OCI-M1 (cell line): ENCODE results near the gene SLC4A4.

Experiments
- DNase-seq: peaks from one replicate; lab custom pipeline; 2025; lab: John Stamatoyannopoulos, UW

SLC4A4 gene

DNA sequence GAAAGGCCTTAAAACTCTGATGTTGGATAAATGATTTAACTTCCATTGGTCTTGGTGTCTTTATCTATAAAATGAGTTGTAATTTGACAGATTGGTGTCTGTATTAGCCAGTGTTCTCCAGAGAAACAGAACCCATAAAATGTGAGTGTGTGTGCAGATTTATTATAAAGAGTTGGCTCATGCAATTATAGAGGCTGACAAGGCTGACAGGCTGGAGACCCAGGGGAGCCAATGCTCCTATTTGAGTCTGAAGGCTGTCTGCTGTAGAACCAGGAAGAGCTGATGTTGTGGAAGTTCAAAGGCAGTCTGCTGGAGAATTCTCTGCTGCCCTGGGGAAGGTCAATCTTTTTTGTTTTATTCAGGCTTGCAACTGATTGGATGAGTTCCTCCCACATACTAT is 131.7 kb downstream of the SLC4A4 start:
- DNase-seq = no peak

- no peak for DNase-seq
Measured at GRCh38 chr4:71472946-71473345, 134.1 kb downstream of the SLC4A4 start.

DNA sequence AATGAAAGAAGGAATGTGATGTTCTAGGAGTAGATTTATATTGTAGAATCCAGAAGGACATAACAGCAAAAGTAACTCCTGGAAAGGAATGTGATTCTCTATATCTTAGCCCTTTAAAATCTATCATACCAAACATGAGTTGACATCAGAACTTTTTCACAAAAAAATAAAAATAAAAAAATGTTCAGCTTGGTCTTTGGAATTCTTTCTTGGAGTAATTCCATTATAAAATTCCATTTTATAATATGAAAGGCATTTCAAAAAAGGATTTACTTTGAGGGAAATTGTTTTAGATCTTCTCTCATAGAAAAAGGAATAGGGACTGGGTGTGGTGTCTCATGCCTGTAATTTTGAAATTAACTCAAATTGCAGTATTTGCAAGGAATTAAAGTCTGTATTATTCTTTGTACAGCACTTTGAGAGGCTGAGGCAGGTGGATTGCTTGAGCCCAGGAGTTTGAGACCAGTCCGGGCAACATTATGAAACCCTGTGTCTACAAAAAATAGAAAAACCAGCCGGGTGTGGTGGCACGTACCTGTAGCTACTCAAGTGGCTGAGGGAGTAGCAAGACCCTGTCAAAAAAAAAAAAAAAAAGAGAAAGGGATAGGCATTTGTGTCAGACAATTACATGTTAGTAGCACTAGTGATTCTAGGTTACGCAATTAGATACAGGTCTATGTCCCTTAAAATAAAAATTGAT is 134.9 kb downstream of the SLC4A4 start:
- no peak for DNase-seq

DNA sequence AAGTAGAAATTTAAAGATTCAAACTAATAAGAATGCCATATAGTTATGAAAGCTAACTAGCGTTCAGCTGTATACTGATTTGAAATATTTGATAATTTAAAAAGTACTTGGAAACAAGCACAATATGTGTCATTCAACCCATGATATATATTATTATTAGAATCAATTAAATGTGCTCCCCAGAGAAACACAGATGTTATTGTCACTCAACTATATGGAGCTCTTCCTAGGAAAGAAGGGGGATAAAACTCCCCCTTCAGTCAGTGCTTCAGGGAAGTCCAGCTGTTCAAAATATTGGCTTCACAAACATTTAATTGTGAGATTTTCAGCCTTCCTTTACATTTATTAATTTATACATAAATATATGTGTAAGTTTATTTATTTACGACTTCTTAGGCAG is 135.9 kb downstream of the SLC4A4 start:
- no peak for DNase-seq

GRCh38 chr4:71476240-71476639 is 137.4 kb downstream of the SLC4A4 start:
- no peak for DNase-seq

GRCh38 chr4:71486550-71487343 is 147.9 kb downstream of the SLC4A4 start:
- no peak for DNase-seq

DNA sequence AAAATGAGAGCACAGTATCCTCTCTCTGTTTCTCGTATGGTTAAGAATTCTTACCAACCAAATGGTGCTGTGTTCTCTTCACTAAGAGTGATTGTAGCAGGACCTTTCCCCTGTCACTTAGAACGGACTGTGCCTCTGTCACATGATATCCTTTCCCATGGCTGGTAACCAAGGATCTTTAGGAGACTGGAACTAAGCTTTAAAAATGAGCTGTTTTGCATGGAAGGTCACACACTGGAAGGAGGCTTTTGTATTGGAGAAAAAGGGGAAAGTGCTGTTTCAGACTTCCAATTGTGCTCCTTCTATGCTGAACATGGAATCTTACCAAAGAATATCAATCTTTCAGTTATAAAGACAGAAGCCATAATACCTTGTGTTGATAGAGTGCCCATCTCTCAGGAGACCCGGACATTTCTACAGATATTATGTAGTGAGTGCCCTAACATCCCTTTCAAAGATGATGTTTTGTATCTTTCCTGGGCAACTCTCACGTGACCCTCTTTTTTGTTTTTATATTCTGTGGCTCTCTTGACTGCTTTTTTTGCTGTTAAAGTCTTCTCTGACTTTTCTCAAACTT is 148.6 kb downstream of the SLC4A4 start:
- DNase-seq = no peak

- DNase-seq = peak; percentile 9
Measured at GRCh38 chr4:71494539-71494938, 155.7 kb downstream of the SLC4A4 start.

DNA sequence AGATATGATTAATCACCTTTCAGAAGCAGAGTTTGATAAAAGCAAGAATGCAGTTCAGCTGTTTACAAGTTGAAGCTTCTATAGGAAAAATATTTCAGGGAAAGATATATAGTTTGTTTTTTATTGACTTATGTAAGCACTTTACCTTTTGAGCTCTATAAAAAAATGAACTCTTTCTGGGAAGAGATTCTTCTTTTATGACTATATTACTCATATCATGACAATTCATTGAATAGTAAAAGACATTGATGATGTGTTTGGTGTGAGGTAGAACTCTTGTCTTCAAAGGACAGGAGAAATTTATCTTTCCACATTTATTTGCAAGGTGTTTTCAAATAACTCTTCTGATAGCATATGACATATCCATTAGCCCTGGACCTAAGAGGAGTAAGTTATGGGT is 156.6 kb downstream of the SLC4A4 start:
- DNase-seq = no peak

DNA sequence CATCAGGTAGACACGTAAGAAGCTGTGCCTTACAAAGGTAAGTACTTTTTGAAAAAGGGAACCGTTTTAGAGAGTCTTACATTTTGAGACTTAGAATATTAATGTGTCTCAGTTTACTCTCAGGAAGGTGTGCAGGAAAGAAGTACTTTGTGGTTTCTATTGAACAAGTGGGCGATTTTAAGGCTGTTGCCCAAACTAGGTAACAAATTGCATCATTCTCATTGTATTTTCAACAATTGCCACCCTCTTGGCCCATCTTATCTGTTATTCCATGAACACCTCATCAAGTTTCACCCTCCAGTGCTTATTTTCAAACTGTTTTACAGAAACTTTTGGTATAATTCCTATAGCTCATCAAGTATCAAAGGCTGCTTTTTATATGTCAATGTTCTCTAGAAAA is 158.3 kb downstream of the SLC4A4 start:
- peak; percentile 13 for DNase-seq

DNA sequence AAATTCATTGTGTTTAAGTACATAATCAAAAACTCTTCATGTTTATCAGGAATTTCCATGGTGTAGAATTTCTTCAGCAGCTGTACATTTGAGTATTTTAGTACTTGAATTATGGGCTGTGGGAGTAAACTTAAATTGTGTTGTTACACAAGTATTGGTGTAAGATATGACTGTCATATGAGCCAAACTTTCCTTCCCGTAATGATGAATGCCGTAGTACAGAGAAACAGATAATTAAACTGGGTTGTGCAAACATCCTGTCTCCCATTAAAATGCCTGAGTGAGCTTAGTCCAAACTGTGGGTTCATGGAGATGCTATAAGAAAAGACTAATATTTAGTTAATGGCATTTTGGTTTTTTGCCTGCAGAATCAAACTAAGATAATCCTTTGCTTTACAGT is 159.2 kb downstream of the SLC4A4 start:
- no peak for DNase-seq

- DNase-seq = no peak
Measured at GRCh38 chr4:71498625-71499024, 159.8 kb downstream of the SLC4A4 start.

- DNase-seq = no peak
Measured at GRCh38 chr4:71501992-71502391, 163.2 kb downstream of the SLC4A4 start.

DNA sequence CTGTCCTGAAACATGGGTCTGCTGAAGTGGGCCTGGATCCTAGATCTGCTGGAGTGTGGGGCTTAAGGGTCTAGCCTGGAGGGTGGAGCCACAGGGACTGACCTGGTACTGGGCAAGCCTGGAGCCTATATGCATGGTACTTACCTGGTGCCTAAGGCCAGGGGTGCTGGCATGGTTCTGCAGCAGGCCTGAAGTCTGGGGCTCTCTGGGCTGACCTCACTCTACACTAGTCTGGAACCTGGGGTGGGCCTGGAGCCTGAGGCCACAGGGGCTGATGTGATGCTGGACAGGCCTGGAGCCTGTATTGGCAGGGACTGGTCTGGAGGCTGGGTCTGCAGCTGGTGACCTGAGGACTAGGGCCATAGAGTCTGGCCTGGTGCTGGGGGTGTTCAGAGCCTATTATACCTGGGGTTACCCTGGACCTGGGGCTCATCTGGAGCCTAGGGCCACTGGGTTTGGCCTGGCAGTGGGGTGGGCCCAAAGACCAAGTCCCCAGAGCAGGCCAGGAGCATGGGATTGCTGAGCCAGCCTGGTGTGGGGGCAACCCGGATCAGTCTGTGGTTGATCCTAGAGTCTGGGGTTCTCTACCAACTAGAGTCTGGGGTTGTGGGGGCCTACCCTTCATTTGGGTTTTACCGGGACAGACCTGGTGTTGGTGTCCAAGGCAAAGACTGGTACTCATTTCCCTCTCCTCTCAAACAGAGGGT is 179.6 kb downstream of the SLC4A4 start:
- no peak for DNase-seq

GRCh38 chr4:71520308-71520707 is 181.5 kb downstream of the SLC4A4 start:
- no peak for DNase-seq

DNA sequence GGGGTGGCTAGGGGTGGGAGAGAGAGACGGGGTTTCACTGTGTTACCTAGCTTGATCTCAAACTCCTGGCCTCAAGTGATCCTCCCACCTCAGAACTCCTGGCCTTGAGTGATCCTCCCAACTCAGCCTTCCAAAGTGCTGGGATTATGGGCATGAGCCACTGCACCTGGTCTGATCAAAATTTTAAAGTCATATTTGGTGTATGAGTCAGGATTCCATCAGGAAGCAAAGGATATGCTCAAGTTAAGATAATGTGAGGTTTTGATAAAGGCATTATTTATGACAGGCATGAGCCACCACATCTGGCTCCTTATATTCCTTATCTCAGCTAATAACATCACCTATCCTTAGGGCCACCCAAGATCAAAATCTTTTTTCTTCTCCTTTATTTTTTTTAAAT is 182.0 kb downstream of the SLC4A4 start:
- no peak for DNase-seq

DNA sequence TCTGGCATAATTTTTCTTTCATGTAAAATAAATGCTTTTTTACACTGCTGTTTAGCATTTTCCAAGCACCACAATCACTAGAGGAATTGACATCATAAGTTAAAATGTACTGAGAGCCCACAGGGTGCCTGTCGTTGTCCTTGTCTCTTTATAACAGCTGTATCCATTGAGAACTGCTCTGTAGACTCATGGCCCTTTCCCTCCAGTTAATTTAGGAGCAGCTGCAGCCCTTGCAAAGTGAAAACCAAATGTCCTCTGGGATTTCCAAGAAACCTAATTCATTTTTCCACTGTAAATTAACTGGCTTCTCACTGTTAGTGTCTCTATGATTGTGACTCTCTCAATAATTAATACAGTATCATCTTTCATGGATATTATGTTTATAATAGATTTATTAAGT is 185.9 kb downstream of the SLC4A4 start:
- DNase-seq = no peak

- DNase-seq = peak; percentile 17
Measured at GRCh38 chr4:71526637-71527406, 188.0 kb downstream of the SLC4A4 start.

- no peak for DNase-seq
Measured at GRCh38 chr4:71532407-71532806, 193.6 kb downstream of the SLC4A4 start.

- DNase-seq = no peak
Measured at GRCh38 chr4:71533121-71533520, 194.3 kb downstream of the SLC4A4 start.

DNA sequence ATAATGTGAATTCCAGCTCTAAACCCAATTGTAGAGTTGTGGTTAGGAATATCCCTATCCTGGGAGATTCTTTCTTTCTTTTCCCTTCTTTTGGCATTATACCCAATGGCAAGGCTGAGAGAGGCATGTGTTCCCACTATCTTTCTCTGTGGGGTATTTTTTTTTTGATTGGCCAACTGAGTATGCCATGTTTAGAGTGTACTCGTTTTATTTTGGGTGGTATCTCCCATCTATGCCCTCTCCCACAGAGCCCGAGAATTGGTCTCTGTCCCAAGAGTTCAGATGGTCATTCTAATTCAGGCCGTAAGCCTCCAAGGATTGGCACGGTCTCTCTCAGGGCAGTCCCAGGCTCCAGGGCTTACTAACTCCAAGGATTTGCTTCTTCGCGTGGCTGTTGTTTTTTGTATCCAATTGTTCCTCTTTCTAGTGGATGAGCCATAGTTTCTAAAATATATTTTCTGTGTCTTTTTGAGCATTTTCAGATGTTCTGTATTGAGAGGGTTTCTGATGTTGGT is 198.8 kb downstream of the SLC4A4 start:
- no peak for DNase-seq

GRCh38 chr4:71538528-71538927 is 199.7 kb downstream of the SLC4A4 start:
- no peak for DNase-seq
